Neural cell (in vitro differentiated cells): ENCODE measurements around the gene PIGC. TPM values are rescaled to one million over a fixed set of nuclear protein-coding genes. Genes with fewer than 3 reads are reported as not detected.

Source experiments
- H2AFZ ChIP-seq: fragments of 200-600, 300-800 bp; sonication (generic), shearing (Covaris generic); 2 replicates; pipeline ENCODE4 v1.6.0; 2014; ENCODE audit warnings: low read depth, mild to moderate bottlenecking, antibody characterized with exemption, low read length, moderate library complexity
- H3F3A ChIP-seq: fragments of 200-600 bp; shearing (Covaris generic); 2 replicates; pipeline ENCODE4 v1.6.1; 2016; ENCODE audit warnings: mild to moderate bottlenecking, moderate library complexity, mixed read lengths, antibody characterized with exemption, low read length; ENCODE audit not compliant: insufficient read depth, poor library complexity, severe bottlenecking
- H3K27ac ChIP-seq: fragments of 200-600, 300-800 bp; sonication (generic), shearing (Covaris generic); 2 replicates; pipeline ENCODE4 v1.5.1; 2014; ENCODE audit warnings: mild to moderate bottlenecking, low read length, moderate library complexity
- H3K27me3 ChIP-seq: fragments of 300-800, 200-600 bp; sonication (generic), shearing (Covaris generic); 2 replicates; pipeline ENCODE4 v1.6.0; 2014; ENCODE audit warnings: mild to moderate bottlenecking, low read depth, low read length, moderate library complexity; ENCODE audit not compliant: insufficient read depth
- H3K36me3 ChIP-seq: fragments of 300-800, 200-600 bp; sonication (generic), shearing (Covaris generic); 2 replicates; pipeline ENCODE4 v1.5.1; 2014; ENCODE audit warnings: mild to moderate bottlenecking, antibody characterized with exemption, low read length, moderate library complexity; ENCODE audit not compliant: insufficient read depth
- H3K4me2 ChIP-seq: fragments of 300-800, 200-600 bp; sonication (generic), shearing (Covaris generic); 2 replicates; pipeline ENCODE4 v1.6.0; 2014; ENCODE audit warnings: mild to moderate bottlenecking, low read length
- H3K4me3 ChIP-seq: fragments of 300-800, 200-600 bp; sonication (generic), shearing (Covaris generic); 2 replicates; pipeline ENCODE4 v1.5.1; 2014; ENCODE audit warnings: mild to moderate bottlenecking, low read length, moderate library complexity
- H3K79me2 ChIP-seq: fragments of 200-600 bp; shearing (Covaris generic); replicated peaks from 2 replicates; pipeline ENCODE4 v1.6.0; 2014; ENCODE audit warnings: mild to moderate bottlenecking, low read length, moderate library complexity; ENCODE audit not compliant: insufficient read depth
- H3K9ac ChIP-seq: fragments of 300-800, 200-600 bp; sonication (generic), shearing (Covaris generic); 2 replicates; pipeline ENCODE4 v1.6.1; 2016; ENCODE audit warnings: mild to moderate bottlenecking, low read length, mixed read lengths
- H3K9me2 ChIP-seq: fragments of 200-600 bp; shearing (Covaris generic); 2 replicates; pipeline ENCODE4 v1.6.1; 2016; ENCODE audit warnings: mild to moderate bottlenecking, low read length, mixed read lengths; ENCODE audit not compliant: insufficient read depth
- H3K9me3 ChIP-seq: fragments of 200-600, 300-800 bp; sonication (generic), shearing (Covaris generic); 2 replicates; pipeline ENCODE4 v1.6.1; 2016; ENCODE audit warnings: mild to moderate bottlenecking, mixed run types, low read length, moderate library complexity, mixed read lengths
- H4K20me1 ChIP-seq: fragments of 200-600 bp; shearing (Covaris generic); 2 replicates; pipeline ENCODE4 v1.6.1; 2016; ENCODE audit warnings: mild to moderate bottlenecking, mixed run types; ENCODE audit not compliant: insufficient read depth
- CTCF ChIP-seq: fragments of 450-650 bp; IDR thresholded peaks from 2 replicates; pipeline ENCODE4 v1.5.1; 2014; ENCODE audit warnings: antibody characterized with exemption, mild to moderate bottlenecking, moderate library complexity; ENCODE audit not compliant: poor library complexity, severe bottlenecking
- EP300 ChIP-seq: fragments of 450-650 bp; conservative IDR thresholded peaks from 2 replicates; pipeline ENCODE4 v1.6.1; 2014; ENCODE audit warnings: antibody characterized with exemption, mild to moderate bottlenecking, moderate library complexity; ENCODE audit not compliant: poor library complexity, severe bottlenecking
- EZH2 ChIP-seq: fragments of 200-600, 300-800 bp; shearing (Covaris generic), sonication (generic); IDR thresholded peaks from 2 replicates; pipeline ENCODE4 v1.6.1; 2014; ENCODE audit warnings: antibody characterized with exemption, low read length, borderline replicate concordance, mild to moderate bottlenecking; ENCODE audit not compliant: insufficient read depth, poor library complexity, severe bottlenecking
- MXI1 ChIP-seq: fragments of 450-650 bp; conservative IDR thresholded peaks from 2 replicates; pipeline ENCODE4 v1.6.1; 2014; ENCODE audit warnings: antibody characterized with exemption, mild to moderate bottlenecking; ENCODE audit not compliant: poor library complexity, severe bottlenecking
- POLR2AphosphoS5 ChIP-seq: IDR thresholded peaks from 2 replicates; pipeline ENCODE4 v1.6.1; 2012
- RAD21 ChIP-seq: fragments of 450-650 bp; conservative IDR thresholded peaks from 2 replicates; pipeline ENCODE4 v1.6.1; 2014; ENCODE audit warnings: antibody characterized with exemption, mild to moderate bottlenecking, moderate library complexity
- REST ChIP-seq: IDR thresholded peaks from 2 replicates; pipeline ENCODE4 v1.6.1; 2012; ENCODE audit warnings: borderline replicate concordance
- SMC3 ChIP-seq: fragments of 450-650 bp; conservative IDR thresholded peaks from 2 replicates; pipeline ENCODE4 v1.6.1; 2014; ENCODE audit warnings: antibody characterized with exemption, mild to moderate bottlenecking, moderate library complexity; ENCODE audit not compliant: poor library complexity
- TAF1 ChIP-seq: IDR thresholded peaks from 2 replicates; pipeline ENCODE4 v1.6.1; 2012; ENCODE audit warnings: low read depth
- polyA plus RNA-seq: library from polyadenylated mRNA; depleted of rRNA; stranded (reverse); fragments of >200 nt; gene quantifications from 2 replicates; pipeline ENCODE4 v1.2.3, GENCODE V29; 2014

Gene PIGC
- polyA plus RNA-seq, 1 donor from 2014 or later: 69.3 TPM

GRCh38 chr1:172453607-172454006 is 9.7 kb upstream of the PIGC start:
- Histone ChIP-seq H4K20me1 (no peaks in the 10 kb centered on the region), H3K4me2 (no peak overlapping the region), H3K36me3 (no peaks in the 10 kb centered on the region), H2AFZ (no peak overlapping the region), H3K27me3 (no peaks in the 10 kb centered on the region), H3K9me3 (no peaks in the 10 kb centered on the region), H3K79me2 (no peaks in the 10 kb centered on the region), H3K9ac (no peak overlapping the region), H3K4me3 (no peak overlapping the region), H3F3A (no peaks in the 10 kb centered on the region), H3K9me2 (no peaks in the 10 kb centered on the region), H3K27ac (no peak overlapping the region)
- TF ChIP-seq REST (no peak), MXI1 (no peak), SMC3 (no peak), POLR2AphosphoS5 (no peak), RAD21 (no peak), EZH2 (no peak), CTCF (no peak), EP300 (no peak), TAF1 (no peak)

- H3K9ac ChIP-seq: no peak overlapping the region
- H3K27me3 ChIP-seq: no peaks in the 10 kb centered on the region
- no peak overlapping the region for H3K4me3 ChIP-seq
- no peaks in the 10 kb centered on the region for H3F3A ChIP-seq
- H3K9me3 ChIP-seq: no peaks in the 10 kb centered on the region
- no peaks in the 10 kb centered on the region for H3K36me3 ChIP-seq
- no peaks in the 10 kb centered on the region for H4K20me1 ChIP-seq
- no peak overlapping the region for H2AFZ ChIP-seq
- TF ChIP-seq EP300: no peak
- no peak for TF ChIP-seq RAD21
- TF ChIP-seq EZH2: no peak
- no peak for TF ChIP-seq CTCF
- no peak for TF ChIP-seq TAF1
- no peak for TF ChIP-seq SMC3
- H3K9me2 ChIP-seq: no peaks in the 10 kb centered on the region
- no peak overlapping the region for H3K27ac ChIP-seq
- no peaks in the 10 kb centered on the region for H3K79me2 ChIP-seq
- no peak overlapping the region for H3K4me2 ChIP-seq
Observed at GRCh38 chr1:172453153-172453545, 9.3 kb upstream of the PIGC start.
